HCT116 (cell line): ENCODE data around the gene PERCC1. TPM values are rescaled to one million over a fixed set of nuclear protein-coding genes. Genes with fewer than 3 reads are reported as not detected.

Experiments
- ATAC-seq: fragments of 200-7000 bp; cut with Tn5 transposase; 2 replicates; pipeline ENCODE4 v1.9.1; 2020; ENCODE audit warnings: mild to moderate bottlenecking, moderate library complexity
- BruUV-seq: library from RNA; stranded (reverse); fragments of 400-500 nt; replicated peaks from 2 replicates; lab custom pipeline; 2021; lab: Mats Ljungman, UMichigan
- CTCF ChIA-PET: fragments of 300-600 bp; sonication (Branson Sonifier 250); formaldehyde crosslinking; loops from one replicate; lab custom pipeline; 2021; ENCODE audit warnings: antibody characterized with exemption; lab: Charles Lee
- POLR2A ChIA-PET: fragments of 300-600, 350-600 bp; sonication (Branson Sonifier 250); formaldehyde crosslinking; loops from one replicate; lab custom pipeline; 2021; ENCODE audit warnings: antibody characterized with exemption; lab: Charles Lee
- RAD21 ChIA-PET, 2 experiments: fragments of 300-600 bp; sonication (Branson Sonifier 250); formaldehyde crosslinking; loops; one replicate each; lab custom pipeline; 2023; ENCODE audit warnings: low total read pairs in 2 of 2; ENCODE audit not compliant: uncharacterized antibody in 2 of 2, unreplicated experiment in 2 of 2, low non-redundant PET in 1 of 2; lab: Charles Lee
- DNase-seq: peaks from one replicate; pipeline ENCODE4 v3.0.0-alpha.2; 2010; ENCODE audit warnings: low read depth, low spot score
- H2AFZ ChIP-seq: fragments of 200-600 bp; shearing (Covaris generic), sonication (generic); 2 replicates; pipeline ENCODE4 v1.6.1; 2017; ENCODE audit warnings: low read depth, mixed run types, mixed read lengths, antibody characterized with exemption, low read length; ENCODE audit not compliant: poor library complexity, severe bottlenecking
- H3K27ac ChIP-seq: 2 replicates; pipeline ENCODE4 v1.5.1; 2012; ENCODE audit warnings: low read depth, low read length
- H3K27me3 ChIP-seq: fragments of 200-600 bp; sonication (generic); 2 replicates; pipeline ENCODE4 v1.6.1; 2016; ENCODE audit warnings: mixed run types, low read length, mixed read lengths; ENCODE audit not compliant: insufficient read depth
- H3K36me3 ChIP-seq, 2 experiments: fragments of 200-500 bp in 1 of 2; fragments of 200-600 bp in 1 of 2; sonication (Bioruptor generic) in 1 of 2; sonication (generic) in 1 of 2; 2 replicates each; pipeline versions ENCODE4 v1.5.1 to v1.6.1; 2014 to 2016; ENCODE audit warnings: low read length in 2 of 2, inconsistent platforms in 1 of 2, mixed read lengths in 1 of 2, mixed run types in 1 of 2; ENCODE audit not compliant: insufficient read depth in 2 of 2, control insufficient read depth in 1 of 2
- H3K4me1 ChIP-seq, 2 experiments: fragments of 200-600 bp in 1 of 2; sonication (generic) in 1 of 2; 2 replicates each; pipeline versions ENCODE4 v1.5.1 to v1.6.1; 2012 to 2017; ENCODE audit warnings: low read length in 2 of 2, inconsistent platforms in 1 of 2, mild to moderate bottlenecking in 1 of 2, mixed read lengths in 1 of 2, mixed run types in 1 of 2, moderate library complexity in 1 of 2; ENCODE audit not compliant: insufficient read depth in 2 of 2, control insufficient read depth in 1 of 2
- H3K4me2 ChIP-seq: fragments of 200-600 bp; sonication (generic); 2 replicates; pipeline ENCODE4 v1.6.1; 2017; ENCODE audit warnings: mixed run types, low read length, mixed read lengths
- H3K4me3 ChIP-seq, 2 experiments: fragments of 200-600 bp in 1 of 2; sonication (generic) in 1 of 2; replicated peaks in 1 of 2; 2 replicates each; pipeline ENCODE4 v1.5.1; 2011 to 2016; ENCODE audit warnings: low read length in 2 of 2, control low read depth in 1 of 2, low read depth in 1 of 2, mild to moderate bottlenecking in 1 of 2, mixed read lengths in 1 of 2, mixed run types in 1 of 2
- H3K79me2 ChIP-seq: fragments of 200-600 bp; sonication (generic); 2 replicates; pipeline ENCODE4 v1.6.1; 2017; ENCODE audit warnings: mild to moderate bottlenecking, mixed run types, low read length, moderate library complexity, mixed read lengths; ENCODE audit not compliant: insufficient read depth
- H3K9ac ChIP-seq: fragments of 200-600 bp; sonication (generic); 2 replicates; pipeline ENCODE4 v1.6.1; 2016; ENCODE audit warnings: low read length, mixed read lengths
- H3K9me2 ChIP-seq: fragments of 200-600 bp; sonication (generic), shearing (Covaris generic); 2 replicates; pipeline ENCODE4 v1.6.1; 2017; ENCODE audit warnings: mixed run types, mild to moderate bottlenecking, moderate library complexity; ENCODE audit not compliant: insufficient read depth
- H3K9me3 ChIP-seq, 2 experiments: fragments of 200-500 bp in 1 of 2; fragments of 200-600 bp in 1 of 2; sonication (Bioruptor generic) in 1 of 2; sonication (generic) in 1 of 2; 2 replicates each; pipeline ENCODE4 v1.6.1; 2014 to 2017; ENCODE audit warnings: low read length in 2 of 2, mixed read lengths in 2 of 2, inconsistent platforms in 1 of 2, low read depth in 1 of 2, mild to moderate bottlenecking in 1 of 2, mixed run types in 1 of 2, moderate library complexity in 1 of 2; ENCODE audit not compliant: control insufficient read depth in 1 of 2, insufficient read depth in 1 of 2
- H4K20me1 ChIP-seq: fragments of 200-600 bp; sonication (generic), shearing (Covaris generic); 2 replicates; pipeline ENCODE4 v1.6.1; 2017; ENCODE audit warnings: mixed run types, mild to moderate bottlenecking, moderate library complexity; ENCODE audit not compliant: insufficient read depth
- ATF3 ChIP-seq: IDR thresholded peaks from 2 replicates; pipeline ENCODE4 v1.6.1; 2012
- ELF1 ChIP-seq: IDR thresholded peaks from 2 replicates; pipeline ENCODE4 v1.6.1; 2012; ENCODE audit warnings: low read depth, borderline replicate concordance
- FOSL1 ChIP-seq: IDR thresholded peaks from 2 replicates; pipeline ENCODE4 v1.6.1; 2012; ENCODE audit warnings: low read depth
- JUND ChIP-seq: IDR thresholded peaks from 2 replicates; pipeline ENCODE4 v1.6.1; 2012
- SRF ChIP-seq: IDR thresholded peaks from 2 replicates; pipeline ENCODE4 v1.6.1; 2012; ENCODE audit warnings: low read depth
- TCF7L2 ChIP-seq: IDR thresholded peaks from 2 replicates; pipeline ENCODE4 v1.7.0; 2011; ENCODE audit warnings: borderline replicate concordance, inconsistent platforms; ENCODE audit not compliant: insufficient read depth, insufficient read length; ENCODE audit errors: extremely low read depth
- intact Hi-C: fragments of 100-400 bp; cut with micrococcal nuclease; formaldehyde crosslinking; loops from 2 replicates; pipeline ENCODE4 v1.10.0; 2022
- total RNA-seq: library from RNA; stranded (reverse); gene quantifications from one replicate; pipeline ENCODE4 v1.2.1, GENCODE V29; 2021; ENCODE audit not compliant: unreplicated experiment
- TF ChIP-seq, protein P1 (sequence below): IDR thresholded peaks from 2 replicates; pipeline ENCODE4 v1.6.1; 2011; ENCODE audit warnings: mild to moderate bottlenecking, low read length, moderate library complexity; ENCODE audit not compliant: insufficient replicate concordance; ENCODE audit errors: extremely low read depth

The PERCC1 gene
- total RNA-seq, 1 experiment from 2014 or later, result not detected

DNA sequence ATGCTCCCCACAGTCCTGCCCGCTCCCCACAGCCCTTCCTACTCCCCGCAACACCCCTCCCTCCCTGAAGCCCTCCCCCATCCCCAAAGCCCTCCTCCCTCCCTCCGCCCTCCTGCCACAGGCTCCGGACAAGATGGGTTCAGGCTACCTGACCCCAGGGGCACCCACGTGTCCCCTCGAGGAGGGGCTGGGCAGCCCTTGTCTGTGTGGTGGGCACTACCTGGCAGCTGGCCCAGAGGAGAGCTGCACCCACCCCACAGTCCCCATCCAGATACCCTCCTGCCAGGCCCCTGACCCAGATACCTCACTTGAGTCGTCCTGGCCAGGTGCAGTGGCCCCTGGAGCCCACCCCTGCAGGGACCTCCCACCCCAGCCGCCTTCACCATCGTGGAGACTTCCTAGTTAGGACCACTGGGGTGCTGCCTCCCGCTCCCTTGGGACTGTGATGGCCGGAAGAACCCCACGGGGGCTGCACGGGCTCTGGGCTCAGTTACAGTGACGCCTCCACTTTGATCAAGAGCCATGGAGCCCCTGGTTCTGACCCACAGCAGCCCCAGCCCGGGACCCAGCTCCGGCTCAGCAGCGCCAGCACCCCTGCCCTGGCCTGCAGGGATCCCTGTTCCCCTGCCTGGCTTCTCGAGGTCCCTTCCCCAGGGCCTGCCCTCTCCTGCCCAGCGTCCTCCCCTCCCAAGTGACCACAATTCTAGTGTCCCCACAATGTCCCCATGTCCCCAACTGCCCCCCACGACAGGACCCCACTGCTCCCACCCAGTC lies 806 bp downstream of the PERCC1 start:
- Histone ChIP-seq H3K9me3 (no peaks in the 10 kb centered on the region), H3K9me2 (no peaks in the 10 kb centered on the region), H3K27me3 (no peaks in the 10 kb centered on the region), H3K4me2 (no peak overlapping the region), H2AFZ (no peak overlapping the region), H3K36me3 (no peaks in the 10 kb centered on the region), H3K4me3 (no peak overlapping the region), H3K79me2 (no peaks in the 10 kb centered on the region), H3K27ac (no peak overlapping the region), H3K9ac (no peak overlapping the region), H4K20me1 (no peaks in the 10 kb centered on the region), H3K4me1 (peaks cover 0 to 12% of the 10 kb centered on the region in 2 experiments; a peak in 2 of 4 replicates)
- POLR2A ChIA-PET, result no interaction called here
- intact Hi-C loops, result no loop called here
- RAD21 ChIA-PET, result no interaction called here
- CTCF ChIA-PET, result no interaction called here
- no peak for ATAC-seq
- TF ChIP-seq SRF (no peak), ATF3 (no peak), FOSL1 (no peak), TCF7L2 (no peak), JUND (no peak), ELF1 (no peak)
- TF ChIP-seq, protein P1, sequence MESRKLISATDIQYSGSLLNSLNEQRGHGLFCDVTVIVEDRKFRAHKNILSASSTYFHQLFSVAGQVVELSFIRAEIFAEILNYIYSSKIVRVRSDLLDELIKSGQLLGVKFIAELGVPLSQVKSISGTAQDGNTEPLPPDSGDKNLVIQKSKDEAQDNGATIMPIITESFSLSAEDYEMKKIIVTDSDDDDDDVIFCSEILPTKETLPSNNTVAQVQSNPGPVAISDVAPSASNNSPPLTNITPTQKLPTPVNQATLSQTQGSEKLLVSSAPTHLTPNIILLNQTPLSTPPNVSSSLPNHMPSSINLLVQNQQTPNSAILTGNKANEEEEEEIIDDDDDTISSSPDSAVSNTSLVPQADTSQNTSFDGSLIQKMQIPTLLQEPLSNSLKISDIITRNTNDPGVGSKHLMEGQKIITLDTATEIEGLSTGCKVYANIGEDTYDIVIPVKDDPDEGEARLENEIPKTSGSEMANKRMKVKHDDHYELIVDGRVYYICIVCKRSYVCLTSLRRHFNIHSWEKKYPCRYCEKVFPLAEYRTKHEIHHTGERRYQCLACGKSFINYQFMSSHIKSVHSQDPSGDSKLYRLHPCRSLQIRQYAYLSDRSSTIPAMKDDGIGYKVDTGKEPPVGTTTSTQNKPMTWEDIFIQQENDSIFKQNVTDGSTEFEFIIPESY, result no peak
- DNase-seq, result no peak
- no TSS peak for BruUV-seq
